HTERT RPE-1 (cell line): Measurements from ENCODE around the gene THAP3.

ENCODE experiments used
- in situ Hi-C: fragments of 300-500 bp; cut with MboI; formaldehyde crosslinking; loops from 4 replicates; pipeline ENCODE4 v1.14.3; 2020; ENCODE audit warnings: low sequenced_read_pairs

THAP3 gene

GRCh38 chr1:6666696-6667095 is 42.0 kb downstream of the THAP3 start:
- in situ Hi-C loops: no loop called here

- in situ Hi-C loops: no loop called here
Measured at GRCh38 chr1:6667139-6667538, 42.5 kb downstream of the THAP3 start.

- in situ Hi-C loops: no loop called here
Measured at GRCh38 chr1:6668503-6668902, 43.8 kb downstream of the THAP3 start.

GRCh38 chr1:6672558-6672957 is 47.9 kb downstream of the THAP3 start:
- in situ Hi-C loops: no loop called here

- in situ Hi-C loops: no loop called here
Measured at GRCh38 chr1:6673816-6674398, 49.2 kb downstream of the THAP3 start.

GRCh38 chr1:6674771-6675170 is 50.1 kb downstream of the THAP3 start:
- in situ Hi-C loops: no loop called here

- in situ Hi-C loops: no loop called here
Measured at GRCh38 chr1:6675941-6676340, 51.3 kb downstream of the THAP3 start.
